SK-N-SH treated with all-trans-retinoic acid at 6 μM for 48 hours (cell line): ENCODE data around the gene COL6A2.

Source experiments
- ATAC-seq: fragments of 200-7000 bp; cut with Tn5 transposase; 3 replicates; pipeline ENCODE4 v1.9.1; 2020; ENCODE audit warnings: mild to moderate bottlenecking, moderate library complexity
- BACH2 ChIP-seq: fragments of 250-450 bp; sonication (Bioruptor Pico); IDR thresholded peaks from 2 replicates; pipeline ENCODE4 v1.9.0; 2021; ENCODE audit warnings: mild to moderate bottlenecking, borderline replicate concordance
- CSDC2 ChIP-seq: fragments of 250-450 bp; sonication (Bioruptor Pico); IDR thresholded peaks from 2 replicates; pipeline ENCODE4 v1.5.0; 2020; ENCODE audit warnings: mild to moderate bottlenecking, moderate library complexity
- ESRRG ChIP-seq: fragments of 250-450 bp; sonication (Bioruptor Pico); IDR thresholded peaks from 2 replicates; pipeline ENCODE4 v1.6.1; 2021; ENCODE audit warnings: mild to moderate bottlenecking
- ISL1 ChIP-seq: fragments of 250-450 bp; sonication (Bioruptor Pico); IDR thresholded peaks from 2 replicates; pipeline ENCODE4 v2.1.2; 2022; ENCODE audit warnings: mild to moderate bottlenecking, moderate library complexity
- OSR1 ChIP-seq: fragments of 250-450 bp; sonication (Bioruptor Pico); IDR thresholded peaks from 2 replicates; pipeline ENCODE4 v1.8.0; 2022; ENCODE audit warnings: moderate library complexity, mild to moderate bottlenecking, inconsistent platforms
- PPARA ChIP-seq: fragments of 250-450 bp; sonication (Bioruptor Pico); IDR thresholded peaks from 2 replicates; pipeline ENCODE4 v1.5.0; 2020; ENCODE audit warnings: mild to moderate bottlenecking, borderline replicate concordance
- RARB ChIP-seq: fragments of 250-450 bp; sonication (Bioruptor Pico); IDR thresholded peaks from 2 replicates; pipeline ENCODE4 v1.8.0; 2021; ENCODE audit warnings: mild to moderate bottlenecking, moderate library complexity
- SNAI2 ChIP-seq: fragments of 250-450 bp; sonication (Bioruptor Pico); IDR thresholded peaks from 2 replicates; pipeline ENCODE4 v1.5.0; 2020; ENCODE audit warnings: mild to moderate bottlenecking, moderate library complexity
- TCF4 ChIP-seq: fragments of 250-450 bp; sonication (Bioruptor Pico); IDR thresholded peaks from 2 replicates; pipeline ENCODE4 v1.8.0; 2021; ENCODE audit warnings: mild to moderate bottlenecking, moderate library complexity, borderline replicate concordance
- TOX ChIP-seq: fragments of 250-450 bp; sonication (Bioruptor Pico); IDR thresholded peaks from 2 replicates; pipeline ENCODE4 v1.8.0; 2021; ENCODE audit warnings: mild to moderate bottlenecking, moderate library complexity, borderline replicate concordance
- ZC3H10 ChIP-seq: fragments of 250-450 bp; sonication (Bioruptor Pico); IDR thresholded peaks from 2 replicates; pipeline ENCODE4 v1.5.1; 2021; ENCODE audit warnings: mild to moderate bottlenecking, moderate library complexity
- ZFP30 ChIP-seq: fragments of 450-650 bp; formaldehyde crosslinking; IDR thresholded peaks from 2 replicates; pipeline ENCODE4 v1.5.0; 2022; ENCODE audit warnings: mild to moderate bottlenecking, moderate library complexity
- ZNF70 ChIP-seq: fragments of 450-650 bp; formaldehyde crosslinking; IDR thresholded peaks from 2 replicates; pipeline ENCODE4 v1.5.0; 2020; ENCODE audit warnings: mild to moderate bottlenecking, moderate library complexity
- ZNF8 ChIP-seq: fragments of 450-650 bp; formaldehyde crosslinking; IDR thresholded peaks from 2 replicates; pipeline ENCODE4 v1.5.0; 2020; ENCODE audit warnings: mild to moderate bottlenecking, moderate library complexity
- TF ChIP-seq, protein P1 (sequence below): fragments of 250-450 bp; sonication (Bioruptor Pico); IDR thresholded peaks from 2 replicates; pipeline ENCODE4 v1.8.0; 2020; ENCODE audit warnings: mild to moderate bottlenecking, moderate library complexity, borderline replicate concordance
- TF ChIP-seq, protein P2 (sequence below): fragments of 250-450 bp; sonication (Bioruptor Pico); IDR thresholded peaks from 2 replicates; pipeline ENCODE4 v1.5.1; 2020; ENCODE audit warnings: low read depth, mild to moderate bottlenecking, moderate library complexity
- TF ChIP-seq, protein P3 (sequence below): fragments of 250-450 bp; sonication (Bioruptor Pico); IDR thresholded peaks from 2 replicates; pipeline ENCODE4 v1.5.1; 2021; ENCODE audit warnings: mild to moderate bottlenecking, moderate library complexity
- TF ChIP-seq, protein P4 (sequence below): fragments of 250-450 bp; sonication (Bioruptor Pico); IDR thresholded peaks from 2 replicates; pipeline ENCODE4 v1.8.0; 2021; ENCODE audit warnings: low read depth, mild to moderate bottlenecking, moderate library complexity, borderline replicate concordance

COL6A2 gene

DNA sequence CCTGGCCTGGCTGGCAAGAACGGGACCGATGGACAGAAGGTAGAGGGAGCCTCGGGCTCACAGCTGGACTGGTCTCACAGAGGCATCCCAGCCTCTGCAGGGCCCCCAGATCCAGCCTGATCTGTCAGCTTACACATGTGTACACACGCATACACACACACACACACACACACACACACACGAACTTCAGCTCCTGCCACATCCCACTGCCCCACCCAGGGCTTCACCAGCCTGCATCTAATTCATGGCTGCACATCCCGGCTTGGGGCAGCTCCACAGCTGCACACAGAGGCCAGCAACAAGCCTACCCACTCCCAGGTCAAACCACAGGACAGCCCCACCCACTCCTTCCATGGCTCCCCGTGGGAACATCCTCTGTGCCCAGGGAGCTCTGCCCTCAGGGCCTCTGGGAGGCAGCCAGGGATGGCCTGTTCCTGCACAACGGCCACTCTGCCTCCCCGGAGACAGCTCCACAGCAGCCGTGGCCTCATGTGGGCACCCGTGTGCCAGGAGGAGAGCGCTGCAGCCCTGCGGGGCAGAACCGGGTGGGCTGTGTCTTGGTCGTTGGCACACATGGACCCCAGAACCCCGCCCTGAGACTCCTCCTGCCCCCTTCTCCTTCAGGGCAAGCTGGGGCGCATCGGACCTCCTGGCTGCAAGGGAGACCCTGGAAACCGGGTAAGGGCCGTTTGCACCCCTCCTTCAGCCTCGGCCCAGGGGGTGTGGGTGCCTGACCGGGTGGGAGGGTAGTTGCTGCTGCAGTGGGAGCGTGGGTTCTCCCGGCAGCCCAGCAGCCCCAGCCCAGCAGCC, 19.1 kb downstream of the COL6A2 start:
- no peak for TF ChIP-seq ZC3H10 (CRISPR knock-in tag)
- no peak for TF ChIP-seq ESRRG (CRISPR knock-in tag)
- TF ChIP-seq, protein P1, sequence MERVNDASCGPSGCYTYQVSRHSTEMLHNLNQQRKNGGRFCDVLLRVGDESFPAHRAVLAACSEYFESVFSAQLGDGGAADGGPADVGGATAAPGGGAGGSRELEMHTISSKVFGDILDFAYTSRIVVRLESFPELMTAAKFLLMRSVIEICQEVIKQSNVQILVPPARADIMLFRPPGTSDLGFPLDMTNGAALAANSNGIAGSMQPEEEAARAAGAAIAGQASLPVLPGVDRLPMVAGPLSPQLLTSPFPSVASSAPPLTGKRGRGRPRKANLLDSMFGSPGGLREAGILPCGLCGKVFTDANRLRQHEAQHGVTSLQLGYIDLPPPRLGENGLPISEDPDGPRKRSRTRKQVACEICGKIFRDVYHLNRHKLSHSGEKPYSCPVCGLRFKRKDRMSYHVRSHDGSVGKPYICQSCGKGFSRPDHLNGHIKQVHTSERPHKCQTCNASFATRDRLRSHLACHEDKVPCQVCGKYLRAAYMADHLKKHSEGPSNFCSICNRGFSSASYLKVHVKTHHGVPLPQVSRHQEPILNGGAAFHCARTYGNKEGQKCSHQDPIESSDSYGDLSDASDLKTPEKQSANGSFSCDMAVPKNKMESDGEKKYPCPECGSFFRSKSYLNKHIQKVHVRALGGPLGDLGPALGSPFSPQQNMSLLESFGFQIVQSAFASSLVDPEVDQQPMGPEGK (CRISPR knock-in tag): no peak
- TF ChIP-seq OSR1 (CRISPR knock-in tag): no peak
- no peak for TF ChIP-seq SNAI2 (CRISPR knock-in tag)
- TF ChIP-seq ZNF8 (CRISPR knock-in tag): no peak
- TF ChIP-seq TOX (CRISPR knock-in tag): no peak
- TF ChIP-seq PPARA (CRISPR knock-in tag): no peak
- TF ChIP-seq TCF4: no peak
- TF ChIP-seq ZFP30: no peak
- TF ChIP-seq RARB (CRISPR knock-in tag): no peak
- no peak; the same call in 2 of the 3 replicates for ATAC-seq

DNA sequence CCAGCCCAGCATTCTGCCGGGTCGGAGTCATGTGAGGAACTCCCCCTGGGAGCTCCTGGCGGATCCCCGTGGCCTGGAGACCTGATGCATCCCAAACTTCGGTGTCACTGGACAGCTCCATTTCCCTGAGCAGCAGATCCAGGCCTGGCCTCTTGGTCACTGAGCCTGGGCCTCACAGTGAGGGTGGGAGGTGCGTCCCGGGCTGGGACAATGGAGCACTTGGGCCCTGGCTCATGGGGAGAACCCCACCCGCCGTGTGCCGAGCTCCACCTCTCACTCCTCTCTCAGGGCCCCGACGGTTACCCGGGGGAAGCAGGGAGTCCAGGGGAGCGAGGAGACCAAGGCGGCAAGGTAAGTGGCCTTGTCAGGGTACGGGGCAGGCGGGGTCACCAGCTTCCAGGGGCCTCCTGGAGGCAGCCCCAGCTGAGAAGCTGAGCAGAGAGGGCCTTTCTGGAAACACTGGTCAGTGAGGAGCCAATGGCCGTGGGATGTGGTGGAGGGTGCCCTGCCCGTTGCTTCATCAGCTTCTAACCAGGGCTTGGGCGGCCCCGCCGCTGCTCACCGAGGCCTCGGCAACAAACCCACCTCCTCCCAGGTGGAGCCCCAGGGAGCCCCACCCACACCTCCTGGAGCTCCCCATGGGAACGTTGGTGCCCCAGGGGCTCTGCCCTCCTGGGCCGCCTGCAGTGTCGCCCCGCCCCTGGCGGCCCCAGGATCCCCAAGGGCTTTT, 19.8 kb downstream of the COL6A2 start:
- ATAC-seq: no peak
- TF ChIP-seq ZFP30 (no peak), ZC3H10 (CRISPR knock-in tag) (no peak)
- TF ChIP-seq, protein P2, sequence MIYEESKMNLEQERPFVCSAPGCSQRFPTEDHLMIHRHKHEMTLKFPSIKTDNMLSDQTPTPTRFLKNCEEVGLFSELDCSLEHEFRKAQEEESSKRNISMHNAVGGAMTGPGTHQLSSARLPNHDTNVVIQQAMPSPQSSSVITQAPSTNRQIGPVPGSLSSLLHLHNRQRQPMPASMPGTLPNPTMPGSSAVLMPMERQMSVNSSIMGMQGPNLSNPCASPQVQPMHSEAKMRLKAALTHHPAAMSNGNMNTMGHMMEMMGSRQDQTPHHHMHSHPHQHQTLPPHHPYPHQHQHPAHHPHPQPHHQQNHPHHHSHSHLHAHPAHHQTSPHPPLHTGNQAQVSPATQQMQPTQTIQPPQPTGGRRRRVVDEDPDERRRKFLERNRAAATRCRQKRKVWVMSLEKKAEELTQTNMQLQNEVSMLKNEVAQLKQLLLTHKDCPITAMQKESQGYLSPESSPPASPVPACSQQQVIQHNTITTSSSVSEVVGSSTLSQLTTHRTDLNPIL (CRISPR knock-in tag): no peak
- TF ChIP-seq, protein P3, sequence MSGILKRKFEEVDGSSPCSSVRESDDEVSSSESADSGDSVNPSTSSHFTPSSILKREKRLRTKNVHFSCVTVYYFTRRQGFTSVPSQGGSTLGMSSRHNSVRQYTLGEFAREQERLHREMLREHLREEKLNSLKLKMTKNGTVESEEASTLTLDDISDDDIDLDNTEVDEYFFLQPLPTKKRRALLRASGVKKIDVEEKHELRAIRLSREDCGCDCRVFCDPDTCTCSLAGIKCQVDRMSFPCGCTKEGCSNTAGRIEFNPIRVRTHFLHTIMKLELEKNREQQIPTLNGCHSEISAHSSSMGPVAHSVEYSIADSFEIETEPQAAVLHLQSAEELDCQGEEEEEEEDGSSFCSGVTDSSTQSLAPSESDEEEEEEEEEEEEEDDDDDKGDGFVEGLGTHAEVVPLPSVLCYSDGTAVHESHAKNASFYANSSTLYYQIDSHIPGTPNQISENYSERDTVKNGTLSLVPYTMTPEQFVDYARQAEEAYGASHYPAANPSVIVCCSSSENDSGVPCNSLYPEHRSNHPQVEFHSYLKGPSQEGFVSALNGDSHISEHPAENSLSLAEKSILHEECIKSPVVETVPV (CRISPR knock-in tag): no peak

DNA sequence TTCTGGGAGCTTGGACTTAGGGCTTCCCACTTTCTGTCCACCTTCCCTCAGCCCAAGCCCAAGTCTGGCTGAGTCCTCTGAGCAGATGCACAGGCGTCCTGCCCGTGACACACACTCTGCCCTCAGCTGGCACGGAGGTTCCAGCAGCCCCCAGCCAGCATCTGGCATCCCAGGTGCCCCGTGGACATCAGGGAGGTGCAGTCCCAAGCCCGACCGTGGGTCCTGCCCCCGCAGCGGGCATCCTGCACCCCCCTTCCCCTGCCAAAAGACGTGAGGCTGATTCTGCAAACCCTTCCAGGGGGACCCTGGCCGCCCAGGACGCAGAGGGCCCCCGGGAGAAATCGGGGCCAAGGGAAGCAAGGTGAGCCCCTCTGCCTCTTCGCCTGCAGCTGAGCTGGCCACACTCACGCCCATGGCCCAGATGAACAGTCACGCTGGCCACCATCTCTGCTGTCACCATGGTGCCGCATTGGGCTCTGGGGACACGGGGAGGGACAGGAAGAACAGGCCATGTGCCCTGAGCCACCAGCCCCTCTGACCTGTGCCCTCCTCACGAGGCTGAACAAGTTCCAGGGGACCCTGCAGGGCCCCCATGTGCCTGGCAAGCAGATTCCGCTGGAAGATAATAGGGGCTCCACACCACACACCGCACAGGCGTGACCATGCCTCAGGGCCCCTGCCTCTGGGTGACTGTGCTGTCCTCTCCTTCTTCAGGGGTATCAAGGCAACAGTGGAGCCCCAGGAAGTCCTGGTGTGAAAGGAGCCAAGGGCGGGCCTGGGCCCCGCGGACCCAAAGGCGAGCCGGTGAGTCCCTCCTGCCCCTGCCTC, 20.6 kb downstream of the COL6A2 start:
- TF ChIP-seq CSDC2 (no peak), ZNF8 (CRISPR knock-in tag) (no peak), BACH2 (no peak), RARB (CRISPR knock-in tag) (no peak), ZNF70 (CRISPR knock-in tag) (no peak), OSR1 (CRISPR knock-in tag) (no peak), ISL1 (no peak), TCF4 (no peak)
- TF ChIP-seq, protein P2 (CRISPR knock-in tag): no peak
- TF ChIP-seq, protein P4, sequence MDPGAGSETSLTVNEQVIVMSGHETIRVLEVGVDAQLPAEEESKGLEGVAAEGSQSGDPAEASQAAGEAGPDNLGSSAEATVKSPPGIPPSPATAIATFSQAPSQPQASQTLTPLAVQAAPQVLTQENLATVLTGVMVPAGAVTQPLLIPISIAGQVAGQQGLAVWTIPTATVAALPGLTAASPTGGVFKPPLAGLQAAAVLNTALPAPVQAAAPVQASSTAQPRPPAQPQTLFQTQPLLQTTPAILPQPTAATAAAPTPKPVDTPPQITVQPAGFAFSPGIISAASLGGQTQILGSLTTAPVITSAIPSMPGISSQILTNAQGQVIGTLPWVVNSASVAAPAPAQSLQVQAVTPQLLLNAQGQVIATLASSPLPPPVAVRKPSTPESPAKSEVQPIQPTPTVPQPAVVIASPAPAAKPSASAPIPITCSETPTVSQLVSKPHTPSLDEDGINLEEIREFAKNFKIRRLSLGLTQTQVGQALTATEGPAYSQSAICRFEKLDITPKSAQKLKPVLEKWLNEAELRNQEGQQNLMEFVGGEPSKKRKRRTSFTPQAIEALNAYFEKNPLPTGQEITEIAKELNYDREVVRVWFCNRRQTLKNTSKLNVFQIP (CRISPR knock-in tag): no peak
- TF ChIP-seq, protein P3 (CRISPR knock-in tag): no peak
- ATAC-seq: no peak
